A549 (cell line): ENCODE results near the gene MRPL14.

Experiments
- BHLHE40 ChIP-seq: IDR thresholded peaks from 2 replicates; pipeline ENCODE4 v1.6.1; 2012; ENCODE audit warnings: low read depth, low read length, inconsistent platforms
- CEBPB ChIP-seq, 2 experiments: fragments of >200 bp in 1 of 2; sonication (Bioruptor Twin) in 1 of 2; formaldehyde crosslinking in 1 of 2; IDR thresholded peaks; 2 replicates each; pipeline ENCODE4 v1.6.1; 2012 to 2016
- CTCF ChIP-seq: fragments of >200 bp; sonication (Bioruptor Twin); formaldehyde crosslinking; IDR thresholded peaks from 3 replicates; pipeline ENCODE4 v1.5.1; 2016
- HMGXB4 ChIP-seq: fragments of 250-450 bp; sonication (Bioruptor Pico); IDR thresholded peaks from 2 replicates; pipeline ENCODE4 v1.5.0; 2021; ENCODE audit warnings: mild to moderate bottlenecking, moderate library complexity, borderline replicate concordance
- KDM5A ChIP-seq: fragments of 200-600 bp; sonication (generic); IDR thresholded peaks from 2 replicates; pipeline ENCODE4 v1.6.1; 2016; ENCODE audit warnings: antibody characterized with exemption, mild to moderate bottlenecking
- REST ChIP-seq: fragments of 200-600 bp; sonication (generic); IDR thresholded peaks from 2 replicates; pipeline ENCODE4 v1.6.1; 2016; ENCODE audit warnings: antibody characterized with exemption, mild to moderate bottlenecking, moderate library complexity
- RNF2 ChIP-seq: fragments of 200-600 bp; sonication (generic); IDR thresholded peaks from 2 replicates; pipeline ENCODE4 v1.6.1; 2016; ENCODE audit warnings: low read depth, mild to moderate bottlenecking, antibody characterized with exemption, moderate library complexity, borderline replicate concordance

- TF ChIP-seq CTCF: no peak
- TF ChIP-seq BHLHE40: no peak
- TF ChIP-seq KDM5A: no peak
- TF ChIP-seq RNF2: no peak
- TF ChIP-seq REST: no peak
- TF ChIP-seq CEBPB (IDR thresholded peaks at IDR 0.05): no peak
- no peak for TF ChIP-seq HMGXB4
Observed at GRCh38 chr6:44105146-44105545, 22.1 kb downstream of the MRPL14 start.
